Measurements from ENCODE around the gene PLXNB3.

The PLXNB3 gene

GRCh38 chrX:153801669-153802068 is 37.6 kb downstream of the PLXNB3 start:
- H3K4me3 ChIP-seq (ENCODE audit: control insufficient read depth, low read depth, low read length) = no peak overlapping the region
- DNase-seq (ENCODE audit: low read depth) = no peak

GRCh38 chrX:153802513-153803045 is 38.5 kb downstream of the PLXNB3 start:
- no peak for DNase-seq (ENCODE audit: low read depth)
- no peak for TF ChIP-seq CTCF (conservative IDR thresholded peaks at IDR 0.05; ENCODE audit: control insufficient read depth, insufficient read depth, low read depth, low read length)
- no peak overlapping the region for H3K4me3 ChIP-seq (ENCODE audit: control insufficient read depth, low read depth, low read length)

More at GRCh38 chrX:153801669-153802068, 37.6 kb downstream of the PLXNB3 start:
- no peak for TF ChIP-seq CTCF (conservative IDR thresholded peaks at IDR 0.05; ENCODE audit: control insufficient read depth, insufficient read depth, low read depth, low read length)

- no peak for TF ChIP-seq CTCF (conservative IDR thresholded peaks at IDR 0.05; ENCODE audit: control insufficient read depth, insufficient read depth, low read depth, low read length)
- DNase-seq (ENCODE audit: low read depth) = no peak
- H3K4me3 ChIP-seq (ENCODE audit: control insufficient read depth, low read depth, low read length) = no peak overlapping the region
Measured at GRCh38 chrX:153803211-153804099, 39.4 kb downstream of the PLXNB3 start.

GRCh38 chrX:153804100-153804595 is 40.1 kb downstream of the PLXNB3 start:
- no peak overlapping the region for H3K4me3 ChIP-seq (ENCODE audit: control insufficient read depth, low read depth, low read length)
- DNase-seq (ENCODE audit: low read depth) = no peak
- TF ChIP-seq CTCF (conservative IDR thresholded peaks at IDR 0.05; ENCODE audit: control insufficient read depth, insufficient read depth, low read depth, low read length) = no peak

- no peak for TF ChIP-seq CTCF (conservative IDR thresholded peaks at IDR 0.05; ENCODE audit: control insufficient read depth, insufficient read depth, low read depth, low read length)
- DNase-seq (ENCODE audit: low read depth) = no peak
- H3K4me3 ChIP-seq (ENCODE audit: control insufficient read depth, low read depth, low read length) = no peak overlapping the region
Measured at GRCh38 chrX:153804621-153805020, 40.6 kb downstream of the PLXNB3 start.

- DNase-seq (ENCODE audit: low read depth) = no peak
- no peak for TF ChIP-seq CTCF (conservative IDR thresholded peaks at IDR 0.05; ENCODE audit: control insufficient read depth, insufficient read depth, low read depth, low read length)
- H3K4me3 ChIP-seq (ENCODE audit: control insufficient read depth, low read depth, low read length) = no peak overlapping the region
Measured at GRCh38 chrX:153805436-153805835, 41.4 kb downstream of the PLXNB3 start.

Data from fibroblast of mammary gland (primary cell).